Measurements from ENCODE around the gene SERPINE1.
"Not testable (repeated sequence)": the region's sequence is repeated elsewhere in the genome, so short reads cannot be mapped to it uniquely, and the experiment has no call there.

The SERPINE1 gene

GRCh38 chr7:101102026-101102425 lies 24.9 kb upstream of the SERPINE1 start:
- DNase-seq = no peak

- DNase-seq = not testable (repeated sequence)
These were observed 23.2 kb upstream of the SERPINE1 start for GRCh38 chr7:101103701-101104100.

GRCh38 chr7:101104193-101104713 lies 22.7 kb upstream of the SERPINE1 start:
- no peak for DNase-seq

- no peak for DNase-seq
These were observed 22.1 kb upstream of the SERPINE1 start for GRCh38 chr7:101104799-101105198.

- DNase-seq = not testable (repeated sequence)
These were observed 21.7 kb upstream of the SERPINE1 start for GRCh38 chr7:101105248-101105647.

- DNase-seq = no peak
These were observed 20.5 kb upstream of the SERPINE1 start for GRCh38 chr7:101106386-101106785.

- DNase-seq = peak; percentile 16
These were observed 18.5 kb upstream of the SERPINE1 start for GRCh38 chr7:101108330-101108857.

- no peak for DNase-seq
These were observed 17.9 kb upstream of the SERPINE1 start for GRCh38 chr7:101108961-101109360.

GRCh38 chr7:101109368-101109767 lies 17.5 kb upstream of the SERPINE1 start:
- DNase-seq = no peak

- no peak for DNase-seq
These were observed 15.6 kb upstream of the SERPINE1 start for GRCh38 chr7:101111261-101111660.

- DNase-seq = no peak
These were observed 14.7 kb upstream of the SERPINE1 start for GRCh38 chr7:101112233-101112632.

GRCh38 chr7:101113140-101113539 lies 13.8 kb upstream of the SERPINE1 start:
- DNase-seq = not testable (repeated sequence)

- DNase-seq = no peak
These were observed 13.1 kb upstream of the SERPINE1 start for GRCh38 chr7:101113836-101114235.

- DNase-seq = no peak
These were observed 12.4 kb upstream of the SERPINE1 start for GRCh38 chr7:101114492-101114891.

- DNase-seq = no peak
These were observed 11.7 kb upstream of the SERPINE1 start for GRCh38 chr7:101115215-101115614.

GRCh38 chr7:101116898-101117297 lies 10.0 kb upstream of the SERPINE1 start:
- no peak for DNase-seq

GRCh38 chr7:101118856-101119255 lies 8.0 kb upstream of the SERPINE1 start:
- no peak for DNase-seq

GRCh38 chr7:101119876-101120275 lies 7.0 kb upstream of the SERPINE1 start:
- no peak for DNase-seq

GRCh38 chr7:101120315-101120714 lies 6.6 kb upstream of the SERPINE1 start:
- no peak for DNase-seq

GRCh38 chr7:101121631-101121990 lies 5.3 kb upstream of the SERPINE1 start:
- DNase-seq = not testable (repeated sequence)

GRCh38 chr7:101121991-101122932 lies 4.6 kb upstream of the SERPINE1 start:
- no peak for DNase-seq

- DNase-seq = no peak
These were observed 3.8 kb upstream of the SERPINE1 start for GRCh38 chr7:101122933-101123702.

GRCh38 chr7:101123703-101124068 lies 3.2 kb upstream of the SERPINE1 start:
- DNase-seq = no peak
